ENCODE results near the gene XRCC5.

GRCh38 chr2:216144372-216144771 is 35.2 kb downstream of the XRCC5 start:
- no peak for TF ChIP-seq CTCF (IDR thresholded peaks at IDR 0.05)
- no peak for TF ChIP-seq ZFX (IDR thresholded peaks at IDR 0.05; ENCODE audit: borderline replicate concordance)
